Embryonic facial prominence (tissue), 1 donor: Measurements from ENCODE around the gene POU2AF2.

Source experiments
- DNase-seq: peaks from one replicate; pipeline ENCODE4 v3.0.0-alpha.2; 2016; ENCODE audit errors: extremely low spot score

The POU2AF2 gene

GRCh38 chr11:111330234-111330893, 84.8 kb downstream of the POU2AF2 start:
- DNase-seq = no peak

GRCh38 chr11:111331711-111332479, 86.4 kb downstream of the POU2AF2 start:
- no peak for DNase-seq

GRCh38 chr11:111334532-111335502, 89.3 kb downstream of the POU2AF2 start:
- no peak for DNase-seq

GRCh38 chr11:111335549-111335948, 90.0 kb downstream of the POU2AF2 start:
- no peak for DNase-seq
